Measurements from ENCODE around the gene TRIO. TPM values are rescaled to one million over a fixed set of nuclear protein-coding genes. Genes with fewer than 3 reads are reported as not detected.

Gene TRIO
- total RNA-seq, 1 donor from 2014 or later, result 71.6 TPM

DNA sequence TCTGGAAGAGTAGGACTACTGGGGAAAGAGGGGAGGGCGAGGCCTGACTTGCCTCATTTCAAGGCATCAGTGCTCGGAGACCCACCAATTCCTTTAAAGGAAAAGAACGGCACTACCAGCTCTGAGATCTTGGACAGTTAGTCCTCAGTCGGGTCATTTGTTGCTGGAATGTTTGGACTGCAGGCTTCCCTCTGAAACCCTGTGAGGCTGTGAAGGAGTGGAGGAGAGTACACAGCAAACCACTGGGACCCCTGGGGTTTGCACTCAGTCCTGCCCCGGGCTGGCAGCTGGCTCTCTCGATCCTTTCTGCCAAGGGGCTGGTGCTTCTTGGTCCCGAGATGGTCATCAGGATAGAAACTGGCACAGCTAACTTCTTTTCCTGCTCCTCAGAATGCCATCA is 194.5 kb downstream of the TRIO start:
- TF ChIP-seq, protein P1, sequence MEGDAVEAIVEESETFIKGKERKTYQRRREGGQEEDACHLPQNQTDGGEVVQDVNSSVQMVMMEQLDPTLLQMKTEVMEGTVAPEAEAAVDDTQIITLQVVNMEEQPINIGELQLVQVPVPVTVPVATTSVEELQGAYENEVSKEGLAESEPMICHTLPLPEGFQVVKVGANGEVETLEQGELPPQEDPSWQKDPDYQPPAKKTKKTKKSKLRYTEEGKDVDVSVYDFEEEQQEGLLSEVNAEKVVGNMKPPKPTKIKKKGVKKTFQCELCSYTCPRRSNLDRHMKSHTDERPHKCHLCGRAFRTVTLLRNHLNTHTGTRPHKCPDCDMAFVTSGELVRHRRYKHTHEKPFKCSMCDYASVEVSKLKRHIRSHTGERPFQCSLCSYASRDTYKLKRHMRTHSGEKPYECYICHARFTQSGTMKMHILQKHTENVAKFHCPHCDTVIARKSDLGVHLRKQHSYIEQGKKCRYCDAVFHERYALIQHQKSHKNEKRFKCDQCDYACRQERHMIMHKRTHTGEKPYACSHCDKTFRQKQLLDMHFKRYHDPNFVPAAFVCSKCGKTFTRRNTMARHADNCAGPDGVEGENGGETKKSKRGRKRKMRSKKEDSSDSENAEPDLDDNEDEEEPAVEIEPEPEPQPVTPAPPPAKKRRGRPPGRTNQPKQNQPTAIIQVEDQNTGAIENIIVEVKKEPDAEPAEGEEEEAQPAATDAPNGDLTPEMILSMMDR (IDR thresholded peaks at IDR 0.05; ENCODE audit: insufficient read depth, low read length, severe bottlenecking), result no peak
- DNase-seq (ENCODE audit: low read depth) (no peak), FAIRE-seq (no peak)
- Histone ChIP-seq H3K36me3 (ENCODE audit: control insufficient read depth, insufficient read depth, low read length) (peaks cover 26% of the 10 kb centered on the region), H3K27me3 (ENCODE audit: control insufficient read depth, insufficient read depth, low read length) (no peaks in the 10 kb centered on the region), H3K4me3 (ENCODE audit: low read depth, low read length) (no peak overlapping the region)

DNA sequence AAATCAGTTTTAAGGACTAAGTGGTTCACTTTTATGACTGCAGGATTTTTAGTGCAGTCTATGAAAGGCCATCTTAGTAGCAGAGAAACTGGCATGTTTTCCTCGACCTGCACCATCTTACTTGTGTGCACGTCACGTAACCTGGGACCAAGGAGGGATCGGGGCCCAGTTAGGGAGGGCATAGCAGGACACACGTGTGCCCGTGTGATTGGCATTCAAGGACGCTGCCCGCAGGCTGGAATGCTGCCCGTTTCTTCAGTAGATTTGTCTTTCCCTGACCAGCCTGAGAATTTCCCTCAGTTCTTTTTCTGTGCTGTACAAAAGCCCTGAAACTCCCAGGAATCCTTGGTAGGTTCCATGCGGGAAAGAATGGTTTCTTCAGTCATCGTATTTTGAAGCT is 196.3 kb downstream of the TRIO start:
- no peak for DNase-seq (ENCODE audit: low read depth)
- no peak for FAIRE-seq
- Histone ChIP-seq H3K36me3 (ENCODE audit: control insufficient read depth, insufficient read depth, low read length) (peaks cover 21% of the 10 kb centered on the region), H3K27me3 (ENCODE audit: control insufficient read depth, insufficient read depth, low read length) (no peaks in the 10 kb centered on the region), H3K4me3 (ENCODE audit: low read depth, low read length) (no peak overlapping the region)
- TF ChIP-seq, protein P1 (IDR thresholded peaks at IDR 0.05; ENCODE audit: insufficient read depth, low read length, severe bottlenecking), result no peak

DNA sequence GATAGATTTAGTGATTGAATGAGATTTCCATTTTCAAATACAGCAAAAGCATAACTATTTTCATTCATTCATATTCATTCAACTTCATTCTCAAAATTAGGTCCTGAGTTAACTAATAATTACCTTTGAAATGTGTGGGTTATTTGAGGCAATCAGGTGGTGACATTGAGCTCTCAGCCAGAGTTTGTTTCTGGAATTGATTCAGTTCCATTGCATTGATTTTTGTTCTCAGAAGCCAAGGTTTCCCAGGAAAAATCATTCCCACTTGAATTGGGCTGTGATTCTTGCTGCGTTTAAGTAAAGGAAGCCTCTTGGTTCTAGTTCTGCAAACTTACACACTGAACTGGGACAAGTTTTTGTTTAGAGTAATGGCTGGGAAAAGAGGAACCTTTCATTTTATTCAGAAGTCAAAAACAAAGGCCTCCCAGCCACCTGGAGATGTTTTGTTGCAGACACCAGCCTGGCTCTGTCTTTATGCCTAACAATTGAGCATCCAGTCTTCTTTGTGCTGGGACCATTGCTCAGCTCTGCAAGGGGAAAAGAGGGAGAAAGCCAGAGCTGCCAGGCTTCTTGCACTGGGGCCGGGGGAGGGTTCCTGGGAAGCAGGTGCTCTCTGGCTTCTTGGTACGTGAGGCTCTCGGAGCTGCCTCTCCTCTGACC is 198.6 kb downstream of the TRIO start:
- Histone ChIP-seq H3K27me3 (ENCODE audit: control insufficient read depth, insufficient read depth, low read length) (no peaks in the 10 kb centered on the region), H3K36me3 (ENCODE audit: control insufficient read depth, insufficient read depth, low read length) (peaks cover 17% of the 10 kb centered on the region), H3K4me3 (ENCODE audit: low read depth, low read length) (no peak overlapping the region)
- FAIRE-seq, result no peak
- DNase-seq (ENCODE audit: low read depth), result no peak
- TF ChIP-seq, protein P1 (IDR thresholded peaks at IDR 0.05; ENCODE audit: insufficient read depth, low read length, severe bottlenecking), result no peak

DNA sequence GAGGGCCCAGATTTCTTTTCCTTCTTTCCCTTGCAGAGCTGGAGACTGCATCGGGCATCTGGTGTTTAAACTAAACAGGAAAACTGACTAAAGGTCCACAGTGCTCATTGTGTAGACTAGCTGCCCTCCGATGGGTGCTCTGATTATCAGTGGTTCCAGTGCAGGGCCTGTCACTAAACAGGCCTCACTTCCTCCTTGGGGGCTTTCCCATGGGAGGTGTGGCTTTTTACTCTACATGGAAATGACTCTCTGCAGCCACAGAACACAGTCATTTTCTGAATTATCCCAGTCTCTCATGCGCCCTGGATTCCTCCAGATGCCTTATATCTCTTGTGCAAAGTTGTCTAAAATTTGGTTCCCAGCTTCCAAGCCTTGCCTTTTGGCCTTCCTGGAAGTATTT is 199.2 kb downstream of the TRIO start:
- no peak for FAIRE-seq
- TF ChIP-seq, protein P1 (IDR thresholded peaks at IDR 0.05; ENCODE audit: insufficient read depth, low read length, severe bottlenecking), result no peak
- no peak for DNase-seq (ENCODE audit: low read depth)
- Histone ChIP-seq H3K36me3 (ENCODE audit: control insufficient read depth, insufficient read depth, low read length) (peaks cover 14% of the 10 kb centered on the region), H3K27me3 (ENCODE audit: control insufficient read depth, insufficient read depth, low read length) (no peaks in the 10 kb centered on the region), H3K4me3 (ENCODE audit: low read depth, low read length) (no peak overlapping the region)

DNA sequence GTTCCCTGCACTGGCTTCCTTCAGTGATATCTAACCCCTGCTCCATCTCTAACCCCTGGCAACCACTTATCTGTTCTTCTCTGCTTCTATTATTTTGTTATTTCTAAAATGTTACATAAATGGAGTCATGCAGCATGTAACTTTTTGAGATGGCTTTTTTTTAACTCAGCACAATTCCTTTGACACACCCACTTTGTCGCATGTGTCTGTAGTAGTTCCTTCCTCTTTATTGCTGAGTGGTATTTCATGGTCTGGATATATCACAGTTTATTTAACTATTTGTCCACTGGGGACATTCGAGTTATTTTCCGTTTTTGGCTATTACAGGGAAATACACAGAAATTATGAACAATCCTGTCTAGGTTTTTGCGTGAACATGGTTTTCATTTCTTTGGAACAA is 200.2 kb downstream of the TRIO start:
- H3K27me3 ChIP-seq (ENCODE audit: control insufficient read depth, insufficient read depth, low read length), result no peaks in the 10 kb centered on the region
- TF ChIP-seq, protein P1 (IDR thresholded peaks at IDR 0.05; ENCODE audit: insufficient read depth, low read length, severe bottlenecking), result no peak
- FAIRE-seq (no peak), DNase-seq (ENCODE audit: low read depth) (no peak)
- H3K4me3 ChIP-seq (ENCODE audit: low read depth, low read length), result no peak overlapping the region
- H3K36me3 ChIP-seq (ENCODE audit: control insufficient read depth, insufficient read depth, low read length), result peaks cover 12% of the 10 kb centered on the region

DNA sequence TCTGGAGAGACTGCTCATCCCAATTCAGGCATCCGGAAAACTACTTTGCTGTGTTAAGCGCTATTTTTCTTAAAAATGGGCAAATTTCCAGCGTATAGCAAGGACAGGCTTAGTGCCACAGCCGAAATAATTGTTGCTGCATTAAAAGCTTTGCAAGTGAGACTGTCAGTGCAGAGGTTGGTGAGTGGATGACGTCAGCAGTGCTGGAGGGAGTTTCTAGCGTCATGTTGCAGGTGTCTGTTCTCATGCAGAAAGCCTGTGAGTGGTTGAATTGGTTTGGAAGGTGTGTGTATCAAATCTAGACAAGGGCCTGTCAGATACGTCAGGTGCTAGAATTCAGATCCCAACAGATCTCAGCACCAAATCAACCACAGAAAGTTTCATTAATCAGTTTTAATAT is 204.4 kb downstream of the TRIO start:
- no peak for FAIRE-seq
- TF ChIP-seq, protein P1 (IDR thresholded peaks at IDR 0.05; ENCODE audit: insufficient read depth, low read length, severe bottlenecking), result no peak
- no peaks in the 10 kb centered on the region for H3K27me3 ChIP-seq (ENCODE audit: control insufficient read depth, insufficient read depth, low read length)
- peaks cover 6% of the 10 kb centered on the region for H3K36me3 ChIP-seq (ENCODE audit: control insufficient read depth, insufficient read depth, low read length)
- no peak for DNase-seq (ENCODE audit: low read depth)
- no peak overlapping the region for H3K4me3 ChIP-seq (ENCODE audit: low read depth, low read length)
